Activated CD8-positive, alpha-beta memory T cell treated with anti-CD3 and anti-CD28 coated beads, Interleukin-2, amount 50 U/mL, for 4 hours (primary cell): ENCODE results near the gene LIN7B.
"Not testable (repeated sequence)": the region's sequence is repeated elsewhere in the genome, so short reads cannot be mapped to it uniquely, and the experiment has no call there.

Source experiments
- DNase-seq: peaks from one replicate; pipeline ENCODE4 v3.0.0-alpha.2; 2020

The LIN7B gene

DNA sequence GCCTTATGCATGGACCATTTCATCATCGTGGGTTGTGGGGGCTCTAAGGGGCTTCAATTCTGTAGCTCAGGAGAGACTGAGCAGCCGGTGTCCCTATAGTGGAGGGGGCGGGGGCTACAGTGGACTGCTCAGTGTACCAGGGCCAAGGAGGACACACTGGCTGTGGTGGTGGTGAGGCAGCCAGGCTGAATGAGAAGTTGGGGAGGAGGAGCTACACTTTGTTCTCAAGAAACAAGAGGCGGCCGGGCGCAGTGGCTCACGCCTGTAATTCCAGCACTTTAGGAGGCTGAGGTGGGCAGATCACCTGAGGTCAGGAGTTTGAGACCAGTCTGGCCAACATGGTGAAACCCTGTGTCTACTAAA, 32.2 kb downstream of the LIN7B start:
- not testable (repeated sequence) for DNase-seq

DNA sequence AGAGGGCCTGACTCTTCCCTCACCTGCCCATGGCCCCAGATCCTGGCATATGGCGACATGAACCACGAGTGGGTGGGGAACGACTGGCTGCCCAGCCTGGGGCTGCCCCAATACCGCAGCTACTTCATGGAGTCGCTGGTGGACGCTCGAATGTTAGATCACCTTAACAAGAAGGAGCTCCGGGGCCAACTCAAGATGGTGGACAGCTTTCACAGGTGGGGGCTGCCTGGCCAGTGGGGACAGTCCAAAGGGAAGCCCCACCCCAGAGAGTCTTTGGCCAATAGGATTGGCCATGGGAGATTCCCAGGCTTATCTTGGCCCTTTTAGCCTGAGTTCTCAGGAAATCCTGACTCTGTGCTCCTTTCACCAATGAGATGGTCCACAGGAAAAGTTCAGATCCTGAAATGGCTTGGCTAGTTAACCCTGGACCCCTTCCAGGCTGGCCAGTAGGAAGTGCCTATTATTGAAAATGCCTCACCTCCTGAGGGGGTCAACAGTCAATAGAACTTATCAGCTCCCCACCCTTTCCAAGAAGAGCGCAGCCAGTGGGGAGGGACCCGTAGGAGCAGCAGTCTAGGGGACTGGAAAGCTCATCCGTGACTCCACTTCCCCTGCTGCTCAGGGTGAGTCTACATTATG, 34.0 kb downstream of the LIN7B start:
- no peak for DNase-seq

DNA sequence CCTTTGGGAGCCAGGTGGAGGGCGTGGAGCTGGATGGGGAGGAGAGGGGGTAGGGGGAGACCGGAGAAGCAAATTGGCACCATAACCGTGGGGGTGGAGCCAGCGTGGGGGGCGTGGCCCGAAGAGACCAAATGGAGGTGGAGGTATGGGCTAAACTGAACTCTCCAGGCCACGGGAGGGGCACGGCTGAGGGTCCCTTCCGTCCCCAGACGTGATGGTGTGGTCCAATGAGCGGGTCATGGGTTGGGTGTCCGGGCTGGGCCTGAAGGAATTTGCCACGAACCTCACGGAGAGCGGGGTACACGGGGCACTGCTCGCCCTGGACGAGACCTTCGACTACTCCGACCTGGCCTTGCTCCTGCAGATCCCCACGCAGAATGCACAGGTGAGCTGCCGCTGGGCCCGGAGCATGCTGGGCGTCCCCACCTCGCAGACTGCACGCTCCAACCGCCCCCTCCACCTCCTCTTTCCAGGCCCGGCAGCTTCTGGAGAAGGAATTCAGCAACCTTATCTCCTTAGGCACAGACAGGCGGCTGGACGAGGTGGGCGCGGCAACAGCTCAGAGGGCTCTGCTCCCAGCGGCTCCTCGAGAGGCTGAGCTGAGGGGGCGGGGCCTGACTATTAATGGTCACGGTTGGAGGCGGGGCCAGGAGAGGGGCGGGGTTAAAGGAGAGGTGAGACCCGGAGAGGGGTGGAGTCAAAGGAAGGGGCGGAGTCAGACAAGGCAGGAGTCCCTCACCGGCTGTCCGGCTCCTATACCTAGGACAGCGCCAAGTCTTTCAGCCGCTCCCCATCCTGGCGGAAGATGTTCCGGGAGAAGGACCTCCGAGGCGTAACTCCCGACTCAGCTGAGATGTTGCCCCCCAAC, 34.8 kb downstream of the LIN7B start:
- DNase-seq: peak; percentile 73

DNA sequence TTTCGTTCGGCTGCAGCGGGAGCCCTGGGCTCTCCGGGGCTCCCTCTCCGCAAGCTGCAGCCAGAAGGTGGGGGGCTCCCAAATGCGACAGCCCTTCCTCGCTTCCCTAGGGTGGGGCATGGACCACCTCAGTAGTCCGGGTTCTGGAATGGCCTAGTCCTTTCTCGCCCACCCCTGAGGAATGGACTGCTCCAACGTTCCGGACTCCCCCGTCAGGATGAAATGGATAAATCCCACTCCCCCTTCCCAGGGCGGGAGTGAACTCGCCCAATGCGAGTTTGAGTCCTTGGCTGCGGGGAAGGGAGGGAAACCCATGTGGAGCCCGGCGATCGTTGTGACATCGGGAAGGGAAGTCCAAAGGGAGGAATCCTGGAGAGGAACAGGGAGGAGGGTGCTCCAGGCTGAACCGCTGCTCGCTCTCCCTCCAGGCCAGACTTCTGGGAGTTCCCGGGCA, 35.5 kb downstream of the LIN7B start:
- DNase-seq: no peak

DNA sequence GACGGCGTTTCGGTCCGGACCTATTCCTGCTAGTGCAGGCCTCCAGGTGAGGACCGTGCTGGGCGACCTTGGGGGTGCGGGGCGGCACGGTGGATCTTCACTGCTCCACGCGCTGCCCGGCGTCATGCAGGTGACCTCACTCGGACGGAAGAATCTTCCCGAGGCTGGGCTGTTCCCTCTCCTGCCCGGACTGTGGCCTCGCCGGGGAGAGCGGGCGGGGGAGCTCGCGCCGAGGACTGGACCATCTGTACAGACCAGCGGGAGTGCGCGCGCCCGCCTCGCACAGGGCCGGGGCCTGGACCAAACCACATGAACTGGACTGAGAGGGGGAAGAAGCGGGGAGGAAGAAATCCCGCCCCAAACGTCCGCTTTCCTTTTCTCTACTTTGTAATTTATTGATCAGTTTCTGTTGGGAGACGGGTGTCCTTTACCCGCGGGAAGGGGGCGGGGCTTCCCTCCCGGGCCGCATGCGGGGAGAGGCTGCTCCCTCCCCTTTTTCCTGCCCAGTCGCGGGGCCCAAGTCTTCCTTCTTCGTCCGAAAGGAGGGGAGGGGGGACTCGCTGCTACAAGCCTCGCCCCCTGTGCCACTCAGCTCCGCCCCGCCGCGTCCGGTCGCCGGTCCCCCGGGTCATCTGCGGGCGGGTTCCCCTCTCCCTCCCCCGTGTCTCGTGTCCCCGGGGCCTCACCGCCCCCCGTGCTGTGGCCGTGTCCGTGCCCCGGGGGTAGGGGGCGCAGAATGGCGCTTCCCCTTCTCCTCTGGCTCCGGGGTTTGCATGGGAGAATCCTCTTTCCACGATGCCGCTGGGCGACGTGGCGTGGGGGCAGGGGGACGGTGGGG, 36.2 kb downstream of the LIN7B start:
- peak; percentile 41 for DNase-seq

DNA sequence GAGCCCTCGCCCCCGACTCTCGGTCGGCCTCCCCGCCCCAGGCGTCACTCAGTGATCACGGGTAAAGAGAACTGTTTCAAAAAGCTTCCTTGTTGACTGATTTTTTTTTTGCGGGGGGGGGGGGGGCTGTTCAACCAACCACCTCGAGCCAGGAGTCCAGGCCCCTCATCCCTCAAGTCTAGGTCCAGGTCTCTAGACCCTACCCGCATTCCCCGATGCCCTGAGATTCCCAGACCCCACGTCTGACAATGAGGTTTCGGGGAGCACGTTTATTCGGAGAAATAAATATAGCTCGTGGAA, 36.7 kb downstream of the LIN7B start:
- no peak for DNase-seq

DNA sequence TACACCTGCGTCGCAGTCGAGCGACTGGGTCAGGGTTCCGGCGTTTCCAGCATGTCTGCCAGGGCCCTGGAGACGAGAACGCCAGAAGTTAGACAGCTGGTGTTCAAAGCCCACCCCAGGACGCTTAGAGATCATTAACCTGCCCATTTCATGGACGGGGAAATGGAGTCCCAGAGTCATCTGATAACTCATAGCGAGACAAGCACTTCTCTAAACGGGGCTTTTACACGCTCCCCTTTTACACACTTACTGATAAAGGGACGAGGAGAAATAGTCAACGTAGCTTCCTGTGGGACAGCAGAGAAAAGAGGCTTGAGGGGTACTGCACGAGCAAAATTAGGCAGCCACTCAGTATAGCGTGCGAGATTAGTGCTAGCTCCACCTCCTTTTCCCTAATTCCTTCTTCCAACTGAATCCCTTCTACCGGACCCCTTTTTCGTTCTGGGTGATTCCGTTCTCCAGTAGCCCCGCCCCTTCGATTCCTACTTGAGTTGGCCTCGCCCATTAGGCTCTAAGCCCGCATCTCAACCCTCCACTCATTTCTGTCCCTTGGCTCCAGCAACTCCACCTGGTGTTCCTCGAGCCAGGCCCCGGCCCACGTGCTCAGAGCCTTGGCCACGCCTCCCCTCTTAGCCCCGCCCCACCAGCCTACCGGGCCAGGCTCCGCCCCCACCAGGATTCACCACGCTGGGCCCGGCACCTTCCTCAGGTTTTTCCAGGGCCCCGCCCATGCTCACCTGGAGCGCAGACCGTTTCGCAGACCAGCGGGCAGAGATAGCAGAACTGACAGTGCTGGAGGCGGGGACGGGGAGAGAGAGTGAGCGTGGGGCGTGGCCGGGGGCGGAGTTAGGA, 37.3 kb downstream of the LIN7B start:
- DNase-seq: peak; percentile 32

DNA sequence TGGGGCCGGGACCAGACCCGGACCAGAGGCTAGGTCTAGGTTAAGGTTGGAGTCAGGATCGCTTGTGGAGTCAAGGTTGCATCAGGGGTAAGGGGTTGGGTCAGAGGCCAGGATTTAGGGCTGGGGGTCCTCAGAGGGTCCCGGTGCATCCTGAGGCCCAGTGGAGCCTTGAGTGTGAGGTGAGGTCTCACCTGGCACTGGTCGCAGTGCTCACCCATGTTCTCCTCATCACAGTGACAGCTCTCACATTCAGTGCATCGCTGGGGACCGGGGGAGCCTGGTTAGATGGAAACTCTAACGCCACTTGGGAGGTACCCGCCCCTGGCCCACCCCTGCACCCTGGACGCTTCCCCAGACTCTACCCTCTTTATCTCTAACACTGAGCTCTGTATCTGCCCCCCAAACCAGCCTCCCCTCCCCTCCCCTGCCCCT, 38.0 kb downstream of the LIN7B start:
- no peak for DNase-seq

DNA sequence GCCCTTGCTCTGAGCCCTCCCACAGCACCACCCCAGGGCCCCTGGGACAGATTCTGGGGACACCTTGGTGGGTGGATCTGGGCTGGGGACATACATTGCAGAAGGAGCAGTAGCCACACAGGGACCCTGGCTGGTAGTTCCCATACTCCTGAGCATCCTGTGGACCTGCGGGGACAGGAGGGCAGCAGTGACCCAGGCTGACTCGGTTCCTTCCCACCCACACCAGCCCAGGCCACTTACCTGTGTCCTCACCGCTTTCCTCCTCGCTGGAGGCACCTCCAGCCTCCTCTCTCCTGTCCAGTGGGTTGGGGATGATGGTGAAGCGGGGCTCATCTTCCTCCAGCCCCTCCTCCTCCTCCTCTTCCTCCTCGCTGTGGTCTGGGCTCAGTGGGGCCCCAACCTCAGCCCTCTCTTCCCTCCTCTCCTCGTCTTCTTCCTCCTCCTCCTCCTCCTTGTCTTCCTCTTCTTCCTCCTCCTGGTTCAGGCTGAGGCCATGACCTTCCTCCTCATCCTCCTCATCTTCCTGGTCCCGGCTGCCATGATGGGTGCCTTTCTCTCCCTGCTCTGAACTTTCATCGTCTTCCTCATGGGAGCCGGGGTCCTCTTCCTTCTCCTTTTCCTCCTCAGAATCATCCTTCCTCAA, 39.1 kb downstream of the LIN7B start:
- DNase-seq: no peak

DNA sequence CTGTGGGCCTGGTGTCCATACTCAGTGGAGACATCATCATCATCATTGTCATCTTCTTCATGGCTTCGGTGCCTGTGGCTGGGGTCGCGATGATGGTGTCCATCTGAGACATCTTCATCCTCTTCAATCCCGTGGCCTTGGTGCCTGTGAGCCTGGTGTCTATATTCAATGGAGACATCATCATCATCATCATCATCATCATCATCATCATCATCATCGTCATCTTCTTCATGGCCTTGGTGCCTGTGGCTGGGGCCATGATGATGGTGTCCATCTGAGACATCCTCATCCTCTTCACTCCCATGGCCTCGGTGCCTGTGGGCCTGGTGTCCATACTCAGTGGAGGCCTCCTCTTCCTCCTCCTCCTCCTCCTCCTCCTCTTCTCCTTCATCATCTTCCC, 40.1 kb downstream of the LIN7B start:
- DNase-seq: no peak

DNA sequence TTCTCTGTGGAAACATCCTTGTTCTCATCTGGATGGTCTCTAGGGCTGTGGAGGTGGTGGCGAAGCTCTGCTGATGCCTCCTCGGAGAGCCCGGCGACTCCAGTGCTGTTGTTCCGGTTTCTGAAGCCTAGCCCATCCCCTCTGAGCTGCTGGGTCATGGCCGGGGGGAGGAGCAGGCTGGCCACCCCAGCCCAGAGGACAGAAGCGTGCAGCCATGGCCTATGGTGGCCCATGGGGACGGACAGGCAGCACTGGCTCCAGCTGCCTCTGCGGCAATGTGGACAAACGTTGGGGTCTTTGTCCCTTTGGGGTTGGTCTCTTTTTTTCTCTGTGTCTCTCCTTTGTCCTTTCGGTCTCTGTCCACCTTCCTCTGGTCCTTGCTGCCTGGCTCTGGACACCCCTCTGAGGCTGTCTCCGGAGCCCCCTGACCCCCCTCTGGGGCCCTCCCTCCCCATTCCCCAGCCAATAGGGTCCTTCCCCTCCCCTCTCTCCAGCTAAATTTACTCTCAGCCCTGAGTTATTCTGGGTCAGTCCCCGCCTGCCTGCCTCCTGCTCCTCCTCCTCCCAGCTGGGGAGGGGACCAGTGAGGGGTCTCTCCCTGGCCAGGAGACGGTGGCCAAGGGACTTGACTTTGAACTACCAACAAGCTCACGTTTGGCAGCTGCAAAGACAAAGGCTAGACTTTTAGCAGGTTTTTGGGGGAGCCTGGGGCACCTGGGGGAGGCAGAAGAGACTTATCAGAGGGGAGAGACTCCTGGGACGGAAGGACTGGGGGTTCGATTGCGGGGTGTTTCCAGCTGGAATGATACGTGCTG, 41.0 kb downstream of the LIN7B start, which contains the start of gene HRC:
HRC (minus strand) TSS at position 392 of the 815 bp plus-strand sequence; CDS start at position 233, 159 bp downstream.
- no peak for DNase-seq

DNA sequence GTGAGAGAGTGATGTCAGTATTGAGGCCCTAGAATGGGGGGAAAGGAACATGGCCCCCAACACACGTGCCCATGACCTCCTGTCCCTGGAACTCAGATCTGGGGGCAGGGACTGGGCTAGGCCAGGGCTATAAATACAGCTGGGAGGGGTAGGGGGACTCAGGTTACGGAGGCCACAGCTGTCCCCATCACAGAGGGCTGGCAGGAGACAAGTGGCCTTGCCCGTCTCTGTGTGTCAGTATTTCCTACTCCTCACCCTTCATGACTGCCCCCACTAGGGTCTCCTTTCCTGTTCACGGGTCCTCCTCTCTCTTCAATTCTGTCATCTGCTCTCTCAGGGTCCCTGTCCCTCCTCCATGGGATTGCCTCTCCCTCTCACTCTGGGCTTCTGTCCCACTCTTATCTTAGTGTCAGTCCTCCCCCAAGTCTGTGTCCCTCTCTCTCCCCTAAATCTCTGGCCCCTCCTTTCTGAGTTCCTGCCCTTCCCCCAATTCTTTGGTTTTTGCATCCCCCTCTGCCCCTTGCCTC, 41.7 kb downstream of the LIN7B start:
- DNase-seq: no peak

DNA sequence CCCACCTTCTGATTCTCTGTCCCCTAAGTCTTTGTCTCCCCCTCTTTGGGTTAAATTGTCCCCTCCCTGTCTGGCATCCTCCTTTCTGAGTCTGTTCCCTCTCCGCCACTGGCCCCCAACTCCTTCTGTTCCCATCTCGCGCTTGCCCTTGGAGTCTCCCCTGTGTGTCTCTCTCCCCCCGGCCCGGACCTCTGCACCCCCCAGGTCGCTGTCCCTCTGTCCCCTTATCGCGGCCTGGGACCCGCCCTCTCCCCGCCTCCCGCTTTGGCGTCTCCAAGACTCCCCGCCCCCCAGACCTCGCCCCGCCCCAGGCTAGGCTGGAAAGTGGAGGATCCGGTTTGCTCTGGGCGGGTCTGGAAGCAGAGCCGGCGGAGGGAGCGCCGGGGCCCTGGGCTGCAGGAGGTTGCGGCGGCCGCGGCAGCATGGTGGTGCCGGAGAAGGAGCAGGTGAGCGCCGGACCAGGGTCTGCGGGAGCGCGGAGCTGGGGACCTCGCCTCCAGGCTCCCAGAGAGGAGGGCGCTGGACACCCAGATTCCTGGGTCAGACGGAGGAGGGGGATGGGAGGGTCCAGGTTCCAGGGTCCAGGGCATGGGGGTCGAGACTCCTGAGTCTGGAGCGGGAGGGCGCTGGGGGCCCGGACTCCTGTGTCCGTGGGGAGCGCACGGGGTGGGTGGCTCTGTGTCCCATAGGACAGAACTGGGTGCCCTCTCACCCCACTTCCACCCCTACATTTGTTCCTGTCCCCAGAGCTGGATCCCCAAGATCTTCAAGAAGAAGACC, 43.5 kb downstream of the LIN7B start, which contains the start of gene TRPM4:
TRPM4 (plus strand) TSS at position 348 of the 780 bp plus-strand sequence; CDS start at position 423, 75 bp downstream.
- DNase-seq: peak; percentile 37

DNA sequence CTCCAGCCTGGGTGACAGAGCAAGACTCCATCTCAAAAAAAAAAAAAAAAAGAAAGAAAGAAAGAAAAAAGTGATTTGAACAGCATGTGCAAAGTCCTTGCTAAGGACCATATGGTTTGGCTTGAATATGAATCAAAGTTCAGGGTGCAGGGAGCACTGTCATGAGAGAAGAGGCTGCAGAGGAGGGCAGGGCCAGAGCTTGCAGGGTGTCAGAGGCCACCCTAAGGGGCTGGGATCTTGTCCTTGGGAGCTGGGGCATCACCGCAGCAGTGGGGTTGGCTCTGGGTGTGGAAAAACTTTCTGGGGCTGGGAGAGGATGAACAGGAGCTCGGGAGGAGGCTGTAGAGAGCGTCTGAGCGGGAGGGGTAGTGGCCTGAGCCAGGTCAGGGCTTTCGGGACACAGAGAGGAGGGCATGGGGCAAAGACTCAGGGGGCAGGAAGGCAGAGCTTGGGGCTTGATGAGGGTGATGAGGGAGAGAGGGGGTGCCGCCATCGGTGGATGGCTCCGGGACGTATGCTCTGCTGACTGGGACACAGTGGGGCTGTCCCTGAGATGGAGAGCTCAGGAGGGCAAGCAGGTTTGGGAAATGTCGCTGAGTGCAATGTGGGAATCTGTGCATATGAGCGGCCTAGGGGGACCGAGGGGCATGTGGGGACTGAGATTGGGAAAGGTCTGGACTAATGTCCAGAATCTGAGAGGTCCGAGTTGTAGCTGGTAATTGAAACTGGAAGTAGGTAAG, 46.5 kb downstream of the LIN7B start:
- DNase-seq: no peak

DNA sequence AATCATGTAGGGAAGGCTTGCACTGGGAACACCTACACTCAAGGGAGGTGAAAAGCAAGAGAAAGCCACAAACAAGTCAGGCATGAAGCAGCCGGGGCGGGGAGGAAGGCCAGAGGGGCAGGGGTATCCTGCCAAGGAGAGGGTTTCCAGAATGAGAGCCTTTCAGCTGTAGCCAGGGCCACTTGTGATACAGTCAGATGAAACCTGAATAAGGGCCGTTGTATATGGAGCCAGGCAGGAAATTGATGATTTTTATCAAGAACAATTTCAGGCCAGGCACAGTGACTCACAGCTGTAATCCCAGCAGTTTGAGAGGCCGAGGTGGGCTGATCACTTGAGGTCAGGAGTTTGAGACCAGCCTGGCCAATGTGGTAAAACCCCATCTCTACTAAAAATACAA, 47.8 kb downstream of the LIN7B start:
- DNase-seq: no peak

DNA sequence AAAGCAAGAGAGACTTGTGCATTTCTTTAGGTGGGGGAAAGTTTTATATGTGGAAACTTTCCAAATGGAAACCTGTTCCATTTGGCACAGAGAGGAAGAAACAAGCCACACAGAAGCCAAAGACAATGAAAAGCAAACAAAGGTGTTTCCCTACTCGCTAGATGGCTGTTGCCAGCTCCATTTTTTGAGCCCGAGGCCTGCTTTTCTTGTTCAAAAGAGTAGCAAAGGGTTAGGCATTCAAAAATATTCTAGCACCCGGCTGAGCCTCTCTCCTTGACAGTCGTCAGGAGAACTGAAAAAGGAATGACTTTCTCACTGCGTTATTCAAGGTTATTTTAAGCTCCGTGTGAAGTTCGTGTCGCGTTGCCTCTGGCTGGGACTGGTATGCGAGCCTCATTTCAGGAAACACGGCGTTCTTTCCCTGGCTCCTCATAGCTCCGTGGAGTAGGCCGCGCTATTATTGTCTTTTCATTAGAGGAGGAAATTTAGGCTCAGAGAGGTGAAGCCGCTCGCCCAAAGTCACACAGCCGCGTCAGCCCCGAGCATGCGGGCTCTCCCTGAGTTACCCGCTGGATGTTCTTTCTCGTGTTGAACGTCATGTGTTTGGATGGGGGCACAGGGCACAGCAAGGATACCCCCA, 51.1 kb downstream of the LIN7B start:
- no peak for DNase-seq

DNA sequence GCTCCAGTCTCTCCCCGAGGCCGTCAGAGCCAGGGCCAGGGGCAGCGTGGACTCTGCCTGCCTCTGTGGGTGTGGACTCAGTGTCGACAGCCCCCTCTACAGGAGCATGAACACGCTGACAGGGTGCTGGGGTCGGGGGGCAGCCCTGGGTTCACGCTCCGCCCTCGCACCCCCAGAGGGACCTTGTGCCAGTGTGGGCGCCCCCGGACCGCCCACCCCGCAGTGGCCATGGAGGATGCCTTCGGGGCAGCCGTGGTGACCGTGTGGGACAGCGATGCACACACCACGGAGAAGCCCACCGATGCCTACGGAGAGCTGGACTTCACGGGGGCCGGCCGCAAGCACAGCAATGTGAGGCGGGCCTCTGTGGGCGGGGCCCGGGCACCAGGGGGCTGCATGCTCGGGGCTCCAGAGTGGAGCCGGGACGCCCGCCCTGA, 51.7 kb downstream of the LIN7B start:
- DNase-seq: no peak

DNA sequence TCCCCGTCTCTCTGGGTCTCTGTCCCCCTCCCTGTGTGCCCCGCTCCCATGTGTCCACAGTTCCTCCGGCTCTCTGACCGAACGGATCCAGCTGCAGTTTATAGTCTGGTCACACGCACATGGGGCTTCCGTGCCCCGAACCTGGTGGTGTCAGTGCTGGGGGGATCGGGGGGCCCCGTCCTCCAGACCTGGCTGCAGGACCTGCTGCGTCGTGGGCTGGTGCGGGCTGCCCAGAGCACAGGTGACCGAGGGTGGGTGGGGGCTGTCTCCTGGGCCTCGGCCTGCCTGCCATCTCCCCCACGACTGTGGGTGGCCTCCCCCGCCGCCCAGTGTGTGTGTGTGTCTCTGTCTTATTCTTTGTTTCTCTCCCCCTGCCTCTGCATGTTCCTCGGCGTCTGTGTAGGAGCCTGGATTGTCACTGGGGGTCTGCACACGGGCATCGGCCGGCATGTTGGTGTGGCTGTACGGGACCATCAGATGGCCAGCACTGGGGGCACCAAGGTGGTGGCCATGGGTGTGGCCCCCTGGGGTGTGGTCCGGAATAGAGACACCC, 53.8 kb downstream of the LIN7B start:
- DNase-seq: no peak
